GM23338 (cell line): ENCODE results near the gene NR5A2. TPM values are rescaled to one million over a fixed set of nuclear protein-coding genes. Genes with fewer than 3 reads are reported as not detected.

ENCODE experiments used
- ATAC-seq: fragments of 200-7000 bp; cut with Tn5 transposase; 3 replicates; pipeline ENCODE4 v1.9.1; 2020
- DNase-seq: peaks from one replicate; pipeline ENCODE4 v3.0.0-alpha.2; 2015; ENCODE audit warnings: low spot score
- H2AFZ ChIP-seq: fragments of 200-600 bp; sonication (generic); 2 replicates; pipeline ENCODE4 v1.8.0; 2016; ENCODE audit warnings: antibody characterized with exemption, mild to moderate bottlenecking, moderate library complexity
- H3F3A ChIP-seq: fragments of 200-600 bp; sonication (generic); replicated peaks from 2 replicates; pipeline ENCODE4 v1.8.0; 2017; ENCODE audit warnings: antibody characterized with exemption, mixed run types, low read depth
- H3K27ac ChIP-seq: fragments of 200-600 bp; sonication (generic); 2 replicates; pipeline ENCODE4 v1.6.1; 2016; ENCODE audit warnings: low read depth
- H3K27me3 ChIP-seq: fragments of 200-600 bp; sonication (generic); 2 replicates; pipeline ENCODE4 v1.8.0; 2016; ENCODE audit warnings: mild to moderate bottlenecking, mixed run types, moderate library complexity; ENCODE audit not compliant: insufficient read depth
- H3K36me3 ChIP-seq: fragments of 200-600 bp; sonication (generic); 2 replicates; pipeline ENCODE4 v1.8.0; 2016; ENCODE audit warnings: mild to moderate bottlenecking; ENCODE audit not compliant: insufficient read depth
- H3K4me1 ChIP-seq: fragments of 200-600 bp; sonication (generic); 2 replicates; pipeline ENCODE4 v1.8.0; 2016; ENCODE audit warnings: mild to moderate bottlenecking, moderate library complexity; ENCODE audit not compliant: insufficient read depth
- H3K4me2 ChIP-seq: fragments of 200-600 bp; sonication (generic); 2 replicates; pipeline ENCODE4 v1.7.1; 2017; ENCODE audit warnings: mixed run types
- H3K4me3 ChIP-seq: fragments of 200-600 bp; sonication (generic); 2 replicates; pipeline ENCODE4 v1.6.1; 2016; ENCODE audit warnings: mixed run types
- H3K79me2 ChIP-seq: fragments of 200-600 bp; sonication (generic); replicated peaks from 2 replicates; pipeline ENCODE4 v1.8.0; 2017; ENCODE audit warnings: mild to moderate bottlenecking; ENCODE audit not compliant: insufficient read depth
- H3K9me2 ChIP-seq: fragments of 200-600 bp; sonication (generic); 2 replicates; pipeline ENCODE4 v1.8.0; 2017; ENCODE audit not compliant: insufficient read depth
- H4K20me1 ChIP-seq: fragments of 200-600 bp; sonication (generic); replicated peaks from 2 replicates; pipeline ENCODE4 v1.8.0; 2017; ENCODE audit warnings: mild to moderate bottlenecking; ENCODE audit not compliant: insufficient read depth
- H3K27ac Mint-ChIP-seq: 2 replicates; pipeline ENCODE4 v1.8.0; 2020; ENCODE audit warnings: inconsistent platforms, mild to moderate bottlenecking, moderate library complexity, mixed read lengths
- H3K27me3 Mint-ChIP-seq: 3 replicates; pipeline ENCODE4 v1.8.0; 2022; ENCODE audit warnings: low read depth, mild to moderate bottlenecking, moderate library complexity, mixed read lengths, inconsistent platforms; ENCODE audit not compliant: insufficient read depth, poor library complexity
- H3K36me3 Mint-ChIP-seq: 3 replicates; pipeline ENCODE4 v1.8.0; 2021; ENCODE audit warnings: low read depth, mild to moderate bottlenecking, inconsistent platforms, moderate library complexity, mixed read lengths
- H3K4me1 Mint-ChIP-seq: 3 replicates; pipeline ENCODE4 v1.8.0; 2020; ENCODE audit warnings: mild to moderate bottlenecking, inconsistent platforms, mixed read lengths
- H3K4me3 Mint-ChIP-seq: 3 replicates; pipeline ENCODE4 v1.8.0; 2021; ENCODE audit warnings: moderate library complexity, mild to moderate bottlenecking, inconsistent platforms, mixed read lengths
- H3K9me3 Mint-ChIP-seq: 3 replicates; pipeline ENCODE4 v1.8.0; 2020; ENCODE audit warnings: moderate library complexity, mild to moderate bottlenecking, inconsistent platforms, mixed read lengths
- CREB1 ChIP-seq: fragments of 250-450 bp; sonication (Bioruptor Pico); IDR thresholded peaks from 2 replicates; pipeline ENCODE4 v1.5.0; 2020; ENCODE audit warnings: low read depth, mild to moderate bottlenecking, moderate library complexity
- CTCF ChIP-seq, 2 experiments: fragments of 200-600 bp in 1 of 2; sonication (generic) in 1 of 2; conservative IDR thresholded peaks; 2 replicates each; pipeline versions ENCODE4 v1.5.1 to v1.6.1; 2016 to 2017; ENCODE audit warnings: antibody characterized with exemption in 2 of 2, low read depth in 2 of 2, mild to moderate bottlenecking in 2 of 2, moderate library complexity in 1 of 2
- ETS1 ChIP-seq: IDR thresholded peaks from 2 replicates; pipeline ENCODE4 v1.6.1; 2016; ENCODE audit warnings: antibody characterized with exemption
- EZH2 ChIP-seq: fragments of 200-600 bp; sonication (generic); IDR thresholded peaks from one replicate; pipeline ENCODE4 v1.8.0; 2017; ENCODE audit warnings: antibody characterized with exemption, mild to moderate bottlenecking, low read depth; ENCODE audit not compliant: unreplicated experiment
- EZH2phosphoT487 ChIP-seq: fragments of 200-600 bp; sonication (generic); IDR thresholded peaks from one replicate; pipeline ENCODE4 v1.8.1; 2018; ENCODE audit warnings: antibody characterized with exemption; ENCODE audit not compliant: unreplicated experiment
- JUNB ChIP-seq: IDR thresholded peaks from one replicate; pipeline ENCODE4 v1.6.1; 2016; ENCODE audit warnings: antibody characterized with exemption; ENCODE audit not compliant: unreplicated experiment
- NANOG ChIP-seq: IDR thresholded peaks from 2 replicates; pipeline ENCODE4 v1.6.1; 2016; ENCODE audit warnings: antibody characterized with exemption, borderline replicate concordance
- POLR2AphosphoS5 ChIP-seq: IDR thresholded peaks from 2 replicates; pipeline ENCODE4 v1.6.1; 2016; ENCODE audit warnings: antibody characterized with exemption, low read depth
- REST ChIP-seq: IDR thresholded peaks from one replicate; pipeline ENCODE4 v1.6.1; 2018; ENCODE audit warnings: antibody characterized with exemption; ENCODE audit not compliant: unreplicated experiment
- STAT1 ChIP-seq: IDR thresholded peaks from one replicate; pipeline ENCODE4 v1.6.1; 2016; ENCODE audit warnings: antibody characterized with exemption; ENCODE audit not compliant: unreplicated experiment
- ZNF114 ChIP-seq: fragments of 250-450 bp; sonication (Bioruptor Pico); IDR thresholded peaks from 2 replicates; pipeline ENCODE4 v1.5.0; 2020; ENCODE audit warnings: mild to moderate bottlenecking, moderate library complexity
- ZNF331 ChIP-seq: fragments of 250-450 bp; sonication (Bioruptor Pico); IDR thresholded peaks from 2 replicates; pipeline ENCODE4 v1.5.0; 2020; ENCODE audit warnings: low read depth, mild to moderate bottlenecking, moderate library complexity
- polyA plus RNA-seq: library from polyadenylated mRNA; unstranded; fragments of >200 nt; fragmentation: Nextera tagmentation; extraction: Ambion mirVana; gene quantifications from 2 replicates; pipeline ENCODE4 v1.2.1, GENCODE V29; 2016
- total RNA-seq: library from RNA; depleted of rRNA; stranded (reverse); fragments of >200 nt; shearing (Covaris generic); gene quantifications from 2 replicates; pipeline ENCODE4 v1.2.3, GENCODE V29; 2014
- TF ChIP-seq, protein P1 (sequence below): fragments of 250-450 bp; sonication (Bioruptor Pico); IDR thresholded peaks from 2 replicates; pipeline ENCODE4 v1.5.0; 2020; ENCODE audit warnings: mild to moderate bottlenecking, moderate library complexity

The NR5A2 gene
- total and polyA plus RNA-seq, 2 experiments from 2014 or later, result 4.4 to 13.1 TPM

GRCh38 chr1:200178340-200178739 is 150.8 kb downstream of the NR5A2 start:
- peaks cover 7% of the 10 kb centered on the region; the same call in 1 of the 2 replicates for H3K4me1 ChIP-seq
- no peak overlapping the region for H3K4me3 Mint-ChIP-seq
- H3K79me2 ChIP-seq, result no peaks in the 10 kb centered on the region
- no peak for ATAC-seq
- H3K9me3 Mint-ChIP-seq, result no peaks in the 10 kb centered on the region
- no peak overlapping the region for H3K27ac ChIP-seq
- no peak overlapping the region for H3K27ac Mint-ChIP-seq
- no peaks in the 10 kb centered on the region for H3K27me3 ChIP-seq
- DNase-seq, result no peak
- no peak for TF ChIP-seq STAT1
- TF ChIP-seq, protein P1, sequence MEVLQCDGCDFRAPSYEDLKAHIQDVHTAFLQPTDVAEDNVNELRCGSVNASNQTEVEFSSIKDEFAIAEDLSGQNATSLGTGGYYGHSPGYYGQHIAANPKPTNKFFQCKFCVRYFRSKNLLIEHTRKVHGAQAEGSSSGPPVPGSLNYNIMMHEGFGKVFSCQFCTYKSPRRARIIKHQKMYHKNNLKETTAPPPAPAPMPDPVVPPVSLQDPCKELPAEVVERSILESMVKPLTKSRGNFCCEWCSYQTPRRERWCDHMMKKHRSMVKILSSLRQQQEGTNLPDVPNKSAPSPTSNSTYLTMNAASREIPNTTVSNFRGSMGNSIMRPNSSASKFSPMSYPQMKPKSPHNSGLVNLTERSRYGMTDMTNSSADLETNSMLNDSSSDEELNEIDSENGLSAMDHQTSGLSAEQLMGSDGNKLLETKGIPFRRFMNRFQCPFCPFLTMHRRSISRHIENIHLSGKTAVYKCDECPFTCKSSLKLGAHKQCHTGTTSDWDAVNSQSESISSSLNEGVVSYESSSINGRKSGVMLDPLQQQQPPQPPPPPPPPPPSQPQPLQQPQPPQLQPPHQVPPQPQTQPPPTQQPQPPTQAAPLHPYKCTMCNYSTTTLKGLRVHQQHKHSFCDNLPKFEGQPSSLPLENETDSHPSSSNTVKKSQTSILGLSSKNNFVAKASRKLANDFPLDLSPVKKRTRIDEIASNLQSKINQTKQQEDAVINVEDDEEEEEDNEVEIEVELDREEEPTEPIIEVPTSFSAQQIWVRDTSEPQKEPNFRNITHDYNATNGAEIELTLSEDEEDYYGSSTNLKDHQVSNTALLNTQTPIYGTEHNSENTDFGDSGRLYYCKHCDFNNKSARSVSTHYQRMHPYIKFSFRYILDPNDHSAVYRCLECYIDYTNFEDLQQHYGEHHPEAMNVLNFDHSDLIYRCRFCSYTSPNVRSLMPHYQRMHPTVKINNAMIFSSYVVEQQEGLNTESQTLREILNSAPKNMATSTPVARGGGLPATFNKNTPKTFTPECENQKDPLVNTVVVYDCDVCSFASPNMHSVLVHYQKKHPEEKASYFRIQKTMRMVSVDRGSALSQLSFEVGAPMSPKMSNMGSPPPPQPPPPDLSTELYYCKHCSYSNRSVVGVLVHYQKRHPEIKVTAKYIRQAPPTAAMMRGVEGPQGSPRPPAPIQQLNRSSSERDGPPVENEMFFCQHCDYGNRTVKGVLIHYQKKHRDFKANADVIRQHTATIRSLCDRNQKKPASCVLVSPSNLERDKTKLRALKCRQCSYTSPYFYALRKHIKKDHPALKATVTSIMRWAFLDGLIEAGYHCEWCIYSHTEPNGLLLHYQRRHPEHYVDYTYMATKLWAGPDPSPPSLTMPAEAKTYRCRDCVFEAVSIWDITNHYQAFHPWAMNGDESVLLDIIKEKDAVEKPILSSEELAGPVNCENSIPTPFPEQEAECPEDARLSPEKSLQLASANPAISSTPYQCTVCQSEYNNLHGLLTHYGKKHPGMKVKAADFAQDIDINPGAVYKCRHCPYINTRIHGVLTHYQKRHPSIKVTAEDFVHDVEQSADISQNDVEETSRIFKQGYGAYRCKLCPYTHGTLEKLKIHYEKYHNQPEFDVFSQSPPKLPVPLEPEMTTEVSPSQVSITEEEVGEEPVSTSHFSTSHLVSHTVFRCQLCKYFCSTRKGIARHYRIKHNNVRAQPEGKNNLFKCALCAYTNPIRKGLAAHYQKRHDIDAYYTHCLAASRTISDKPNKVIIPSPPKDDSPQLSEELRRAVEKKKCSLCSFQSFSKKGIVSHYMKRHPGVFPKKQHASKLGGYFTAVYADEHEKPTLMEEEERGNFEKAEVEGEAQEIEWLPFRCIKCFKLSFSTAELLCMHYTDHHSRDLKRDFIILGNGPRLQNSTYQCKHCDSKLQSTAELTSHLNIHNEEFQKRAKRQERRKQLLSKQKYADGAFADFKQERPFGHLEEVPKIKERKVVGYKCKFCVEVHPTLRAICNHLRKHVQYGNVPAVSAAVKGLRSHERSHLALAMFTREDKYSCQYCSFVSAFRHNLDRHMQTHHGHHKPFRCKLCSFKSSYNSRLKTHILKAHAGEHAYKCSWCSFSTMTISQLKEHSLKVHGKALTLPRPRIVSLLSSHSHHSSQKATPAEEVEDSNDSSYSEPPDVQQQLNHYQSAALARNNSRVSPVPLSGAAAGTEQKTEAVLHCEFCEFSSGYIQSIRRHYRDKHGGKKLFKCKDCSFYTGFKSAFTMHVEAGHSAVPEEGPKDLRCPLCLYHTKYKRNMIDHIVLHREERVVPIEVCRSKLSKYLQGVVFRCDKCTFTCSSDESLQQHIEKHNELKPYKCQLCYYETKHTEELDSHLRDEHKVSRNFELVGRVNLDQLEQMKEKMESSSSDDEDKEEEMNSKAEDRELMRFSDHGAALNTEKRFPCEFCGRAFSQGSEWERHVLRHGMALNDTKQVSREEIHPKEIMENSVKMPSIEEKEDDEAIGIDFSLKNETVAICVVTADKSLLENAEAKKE (CRISPR knock-in tag), result no peak
- no peak for TF ChIP-seq ETS1
- TF ChIP-seq NANOG, result no peak
- no peak for TF ChIP-seq ZNF114
- TF ChIP-seq POLR2AphosphoS5, result no peak
- TF ChIP-seq JUNB, result no peak
- TF ChIP-seq REST, result no peak
- TF ChIP-seq ZNF331 (CRISPR knock-in tag), result no peak
- TF ChIP-seq CREB1 (CRISPR knock-in tag), result no peak
- no peak for TF ChIP-seq EZH2phosphoT487
- no peak for TF ChIP-seq CTCF (conservative IDR thresholded peaks at IDR 0.05; ENCODE audit: low read depth in 2 of 2)
- no peak for TF ChIP-seq EZH2
- H3F3A ChIP-seq, result no peaks in the 10 kb centered on the region
- no peak overlapping the region for H3K4me2 ChIP-seq
- no peak overlapping the region for H3K4me3 ChIP-seq
- peaks cover 3% of the 10 kb centered on the region; the same call in 1 of the 3 replicates for H3K36me3 Mint-ChIP-seq
- H3K36me3 ChIP-seq, result no peaks in the 10 kb centered on the region
- H4K20me1 ChIP-seq, result no peaks in the 10 kb centered on the region
- no peaks in the 10 kb centered on the region for H3K9me2 ChIP-seq
- no peak overlapping the region for H2AFZ ChIP-seq
- peaks cover 12% of the 10 kb centered on the region for H3K4me1 Mint-ChIP-seq
- H3K27me3 Mint-ChIP-seq, result no peaks in the 10 kb centered on the region
